ENCODE data around the gene ZIC1.

ZIC1 gene

DNA sequence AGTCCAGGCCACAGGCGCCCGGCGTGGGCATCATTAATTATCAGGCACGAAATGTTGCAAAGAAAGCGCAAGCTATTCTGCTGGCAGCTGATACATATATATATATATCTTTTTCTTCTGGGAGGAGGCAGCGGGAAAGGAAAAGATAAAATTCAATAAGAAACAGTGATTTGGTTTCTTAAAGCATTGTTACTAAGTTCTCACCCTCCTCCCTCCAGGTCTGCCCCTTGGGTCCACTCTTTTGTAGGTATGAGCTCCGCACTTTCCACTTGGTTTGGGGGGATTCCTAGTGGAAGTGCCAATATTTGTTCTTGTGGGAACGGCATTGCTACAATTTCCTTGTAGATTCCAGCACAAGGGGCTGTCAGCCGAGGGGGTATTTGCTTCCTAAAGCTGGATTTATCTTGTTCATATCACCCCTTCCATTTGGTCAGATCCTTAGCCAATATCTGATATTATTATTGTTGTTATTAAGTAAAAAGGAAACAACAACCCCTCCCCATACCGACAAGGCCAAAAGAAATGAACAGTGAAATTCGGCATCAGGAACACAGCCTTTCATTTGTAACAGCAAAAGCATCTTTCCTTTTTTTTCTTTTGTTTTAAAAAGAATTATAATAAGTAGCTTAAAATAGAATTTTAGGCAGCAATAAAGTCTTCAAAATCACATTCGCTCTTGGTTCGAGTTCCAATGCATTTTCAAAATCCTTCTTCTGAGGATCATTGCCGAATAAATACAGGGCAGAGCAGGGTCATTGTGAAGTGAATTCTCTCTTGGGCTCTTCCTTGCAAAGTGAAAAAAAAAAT lies 15.6 kb downstream of the ZIC1 start:
- DNase-seq: no peak

DNA sequence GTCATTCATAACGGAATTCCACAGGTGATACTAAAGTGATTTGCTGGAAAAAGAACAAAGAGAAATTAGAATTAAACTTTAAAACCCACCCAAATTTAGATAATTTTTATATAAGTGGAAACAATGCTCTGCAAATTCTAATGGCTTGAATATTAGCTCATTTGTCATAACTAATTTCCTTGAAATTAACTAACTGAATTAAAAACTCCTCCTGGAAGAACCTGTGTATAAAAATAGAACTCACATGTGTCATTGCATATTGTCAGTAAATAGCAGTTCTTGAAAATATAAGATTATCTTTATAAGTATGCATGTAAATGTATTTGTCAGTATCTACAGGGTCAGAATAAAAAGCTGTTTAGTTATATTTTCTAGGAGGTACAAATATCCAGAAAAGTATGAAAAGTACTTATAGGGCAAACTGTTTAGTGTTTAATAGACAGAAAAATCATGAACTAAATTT lies 16.3 kb downstream of the ZIC1 start:
- DNase-seq: no peak

GRCh38 chr3:147426931-147427330 lies 17.8 kb downstream of the ZIC1 start:
- DNase-seq: no peak

DNA sequence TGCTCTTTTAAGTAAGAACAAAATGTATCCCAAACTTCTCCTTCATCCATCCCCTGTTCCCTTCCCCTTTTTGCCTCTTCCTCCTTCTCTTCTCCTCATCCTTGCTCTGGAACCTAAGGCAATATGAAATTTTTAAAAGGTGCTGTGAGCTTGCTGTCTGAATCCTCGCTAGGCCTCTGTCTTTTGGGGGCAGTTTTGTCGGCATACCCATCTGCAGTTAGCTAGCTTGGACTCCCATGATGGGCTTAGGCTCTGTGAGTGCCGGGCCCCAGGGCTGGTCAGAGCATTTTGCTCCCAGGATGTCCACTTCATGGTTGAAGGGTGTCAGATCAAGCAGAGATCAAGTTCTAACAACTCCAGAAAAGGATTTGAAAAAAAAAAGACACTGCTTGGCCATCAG lies 18.6 kb downstream of the ZIC1 start:
- DNase-seq: no peak

- no peak for DNase-seq
Measured at GRCh38 chr3:147428326-147428725, 19.2 kb downstream of the ZIC1 start.

DNA sequence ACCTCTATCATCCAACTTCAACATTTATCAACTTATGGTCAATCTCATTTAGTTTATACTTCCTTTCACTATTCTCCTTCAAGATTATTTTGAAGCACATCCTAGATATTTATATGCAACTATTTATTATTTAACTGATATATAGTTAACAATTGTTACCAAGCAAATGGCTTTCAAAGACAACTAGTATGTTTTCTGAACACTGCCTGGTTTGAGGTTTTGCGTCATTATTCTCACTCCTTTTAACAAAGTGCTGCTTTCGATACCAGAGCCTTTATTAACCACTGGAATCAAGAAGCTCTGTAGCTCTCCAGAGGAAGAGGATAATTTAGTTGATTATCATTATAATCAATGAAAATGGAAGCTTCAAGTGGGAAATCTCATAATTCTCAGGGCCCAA lies 19.6 kb downstream of the ZIC1 start:
- DNase-seq: no peak

GRCh38 chr3:147431751-147432150 lies 22.6 kb downstream of the ZIC1 start:
- no peak for DNase-seq

DNA sequence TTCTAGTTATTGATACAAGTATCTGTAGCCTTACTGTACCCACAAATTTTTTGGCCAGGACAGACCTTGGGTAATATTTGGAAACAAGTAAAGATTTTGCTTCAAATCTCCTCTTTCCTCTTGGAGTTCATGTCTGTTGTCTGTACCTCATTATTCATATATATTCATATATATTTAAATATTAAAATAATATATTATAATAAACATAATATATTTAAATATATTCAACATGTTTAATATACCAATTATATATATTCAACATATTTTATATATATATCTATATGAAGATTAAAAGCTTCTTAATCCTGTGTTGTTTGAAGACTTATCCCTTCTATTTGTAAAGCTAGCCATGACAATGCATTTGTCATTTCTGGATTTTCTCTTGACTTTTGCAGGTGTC lies 38.1 kb downstream of the ZIC1 start:
- no peak for DNase-seq

GRCh38 chr3:147449669-147450068 lies 40.5 kb downstream of the ZIC1 start:
- DNase-seq: no peak

GRCh38 chr3:147458995-147459704 lies 50.0 kb downstream of the ZIC1 start:
- no peak for DNase-seq

- no peak for DNase-seq
Measured at GRCh38 chr3:147462856-147463255, 53.7 kb downstream of the ZIC1 start.
